CD4-positive, alpha-beta T cell treated with Interleukin-21 for 1 hour (primary cell): ENCODE results near the gene TBC1D13.
"Not testable (repeated sequence)": the region's sequence is repeated elsewhere in the genome, so short reads cannot be mapped to it uniquely, and the experiment has no call there.

Experiments
- DNase-seq: peaks from one replicate; pipeline ENCODE4 v3.0.0-alpha.2; 2020

Gene TBC1D13

DNA sequence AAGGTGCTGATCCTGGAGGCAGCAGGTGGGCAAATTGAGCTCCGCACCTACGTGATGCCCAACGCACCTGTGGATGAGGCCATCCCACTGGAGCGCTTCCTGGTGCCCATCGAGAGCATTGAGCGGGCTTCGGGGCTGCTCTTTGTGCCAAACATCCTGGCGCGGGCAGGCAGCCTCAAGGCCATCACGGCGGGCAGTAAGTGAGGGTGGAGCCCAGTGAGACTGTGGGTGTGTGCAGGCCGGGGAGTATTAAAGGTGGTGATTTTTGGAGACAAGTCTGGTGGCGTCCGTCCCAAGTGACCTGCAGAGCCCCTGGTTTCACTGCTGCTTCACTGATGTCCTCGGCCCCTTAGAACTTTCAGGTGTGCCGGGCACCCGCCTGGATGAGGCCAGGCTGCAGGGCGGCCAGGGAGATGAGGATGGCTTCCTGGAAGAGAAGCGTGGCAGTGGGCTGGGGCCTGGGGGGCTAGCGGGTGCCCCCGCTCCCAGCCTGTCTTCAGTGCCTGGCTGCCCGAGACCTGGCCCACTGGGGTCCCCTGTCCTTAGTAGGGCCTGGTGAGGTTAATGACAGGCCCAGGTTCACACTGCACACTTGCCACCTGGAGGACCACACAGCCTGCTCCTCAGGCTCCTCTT lies 35.5 kb downstream of the TBC1D13 start:
- no peak for DNase-seq

DNA sequence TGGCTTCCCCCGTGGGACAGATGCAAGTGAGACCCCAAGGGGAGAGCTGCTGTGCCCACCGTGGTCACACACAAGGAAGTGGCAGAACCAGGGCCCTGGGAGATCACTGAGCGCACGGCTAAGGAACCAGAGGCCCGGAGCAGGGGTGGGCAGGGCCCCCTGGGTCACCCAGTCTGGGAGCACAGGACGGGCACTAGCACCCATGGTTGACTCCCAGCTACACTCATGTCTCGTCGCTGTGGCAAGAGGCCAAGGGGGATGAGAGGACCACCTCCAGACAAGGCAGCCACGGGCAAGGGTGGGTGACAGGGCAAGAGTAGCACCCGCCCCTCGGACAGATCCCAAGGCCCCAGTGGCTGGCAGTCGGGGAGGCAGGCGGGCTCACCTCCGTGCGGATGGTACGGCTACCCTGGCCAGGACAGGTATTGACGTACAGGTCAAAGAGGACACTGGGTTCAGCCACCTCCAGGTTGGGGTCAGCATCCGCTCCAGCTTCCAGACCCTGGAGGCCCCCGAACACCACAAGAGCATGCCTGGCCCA lies 36.4 kb downstream of the TBC1D13 start:
- no peak for DNase-seq

DNA sequence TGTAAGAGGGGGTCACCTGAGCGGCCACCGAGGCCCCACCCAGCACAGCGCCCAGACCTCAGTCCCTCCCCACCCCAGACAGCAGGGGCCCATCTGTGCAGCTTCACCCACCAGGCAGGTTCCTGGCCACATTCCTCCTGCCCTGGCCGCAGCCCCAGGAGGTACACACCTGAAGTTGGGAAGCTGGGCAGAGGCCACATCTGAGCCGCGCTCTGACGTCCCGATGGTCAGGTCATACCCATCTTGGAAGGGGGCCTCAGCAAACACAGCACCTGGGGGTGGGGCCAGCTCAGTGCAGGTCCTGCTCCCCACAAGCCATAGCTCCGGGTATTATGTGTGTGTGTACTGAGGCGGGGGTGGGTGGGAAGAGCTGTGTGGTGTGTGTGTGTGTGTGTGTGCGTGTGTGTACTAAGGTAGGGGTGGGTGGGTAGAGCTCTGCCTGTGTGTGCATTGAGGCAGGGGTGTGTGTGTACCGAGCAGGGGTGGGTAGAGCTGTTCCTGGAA lies 36.9 kb downstream of the TBC1D13 start:
- DNase-seq = no peak

DNA sequence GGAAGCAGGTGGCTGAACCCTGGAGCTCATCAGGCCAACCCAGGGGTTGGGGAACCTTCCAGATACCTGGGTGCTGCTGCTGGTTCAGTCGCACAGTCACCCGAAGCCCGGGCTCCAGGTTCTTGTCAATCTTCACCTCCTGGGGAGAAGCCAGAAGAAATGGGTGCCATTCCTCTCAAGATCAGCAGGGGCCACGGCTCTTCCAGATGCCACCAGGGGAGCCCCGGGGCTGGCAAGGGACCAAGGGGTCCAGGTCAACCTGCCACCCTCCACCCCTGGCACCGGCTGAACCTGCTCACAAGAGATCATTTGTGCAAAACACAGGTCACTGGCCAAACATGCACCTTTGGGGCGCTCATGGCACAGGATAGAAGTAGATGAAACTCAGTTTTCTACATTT lies 37.9 kb downstream of the TBC1D13 start:
- DNase-seq = no peak

DNA sequence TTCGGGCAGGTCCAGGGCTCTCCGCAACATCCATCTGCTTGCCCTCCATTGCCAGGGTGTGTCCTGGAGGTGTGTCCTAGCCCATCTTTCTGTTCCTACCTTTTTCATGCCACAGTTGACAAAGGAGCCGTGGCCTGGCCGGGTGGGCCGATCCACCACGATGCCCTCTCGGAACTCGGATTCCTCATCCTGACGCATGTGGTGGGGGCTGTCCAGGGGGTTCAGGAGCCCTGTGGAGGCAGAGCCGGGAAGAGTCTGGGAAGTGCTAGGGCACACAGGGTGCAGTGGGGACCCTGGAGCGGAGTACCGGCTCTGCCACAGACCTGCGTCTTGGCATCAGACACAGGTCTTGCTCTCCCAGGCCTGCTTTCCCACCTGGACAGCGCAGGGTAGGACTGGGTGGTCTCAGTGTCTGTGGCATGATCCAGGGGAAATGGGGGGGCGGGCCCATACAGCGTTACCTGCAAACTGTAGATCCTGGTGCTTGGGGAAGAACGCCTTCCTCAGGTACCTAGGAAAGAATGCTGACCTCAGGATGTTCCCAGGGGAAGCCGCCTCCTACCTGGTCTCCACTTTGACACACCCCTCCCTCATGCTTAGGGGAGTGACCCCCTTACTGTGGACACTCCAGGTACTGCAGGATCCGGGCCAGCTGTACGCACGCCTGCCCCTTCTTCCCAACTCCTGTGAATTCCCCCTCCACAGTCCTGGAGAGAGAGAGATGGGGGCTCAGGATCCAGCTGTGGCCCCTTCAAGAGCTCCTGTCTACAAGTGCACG lies 39.1 kb downstream of the TBC1D13 start:
- no peak for DNase-seq

DNA sequence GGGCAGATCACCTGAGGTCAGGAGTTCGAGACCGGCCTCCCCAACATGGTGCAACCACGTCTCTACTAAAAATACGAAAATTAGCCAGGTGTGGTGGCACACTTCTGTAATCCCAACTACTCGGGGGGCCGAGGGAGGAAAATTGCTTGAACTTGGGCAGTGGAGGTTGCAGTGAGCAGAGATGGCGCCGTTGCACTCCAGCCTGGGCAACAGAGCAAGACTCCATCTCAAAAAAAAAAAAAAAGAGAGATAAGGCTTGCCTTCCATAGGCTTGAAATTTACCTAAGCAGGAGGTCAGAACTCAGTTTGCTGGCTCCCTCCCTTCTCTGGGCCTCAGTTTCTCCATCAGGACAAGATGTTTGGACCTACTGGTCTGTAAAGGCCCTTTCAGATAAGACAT lies 41.2 kb downstream of the TBC1D13 start:
- no peak for DNase-seq

DNA sequence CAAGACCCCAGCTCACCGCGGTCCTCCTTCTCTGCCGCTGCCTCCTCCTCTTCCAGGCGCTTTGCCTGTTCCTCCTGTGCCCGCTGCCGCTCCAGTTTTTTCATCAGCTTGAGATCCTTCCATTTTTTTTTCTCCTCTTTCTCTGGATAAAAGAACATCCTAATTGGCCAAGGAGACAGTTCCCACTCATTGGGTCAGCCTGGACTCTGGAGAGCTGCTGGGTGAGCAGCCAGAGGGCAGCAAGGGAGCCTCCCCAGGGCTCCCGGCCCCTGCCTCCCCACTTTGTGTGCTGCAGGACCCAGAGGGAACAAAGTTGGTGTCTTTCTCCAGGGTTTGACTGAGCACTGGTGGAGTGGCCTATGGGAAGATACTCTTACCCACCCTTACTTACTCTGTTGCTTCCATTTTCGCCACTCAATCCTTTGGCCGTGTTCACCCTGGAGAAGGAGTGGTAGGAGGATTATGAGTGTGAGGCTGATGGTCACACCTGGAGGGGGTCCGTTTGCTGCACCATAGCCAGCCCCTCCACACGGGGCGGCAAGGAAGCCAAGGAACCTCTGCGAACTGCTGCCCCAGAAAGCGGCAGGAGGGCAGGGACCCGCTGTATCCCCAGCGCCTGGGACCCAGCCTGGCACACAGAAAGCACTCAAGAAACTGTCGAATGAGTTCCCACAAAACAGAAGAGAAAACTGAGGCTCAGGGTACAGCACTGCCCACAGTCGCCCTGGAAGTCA lies 41.8 kb downstream of the TBC1D13 start:
- no peak for DNase-seq

DNA sequence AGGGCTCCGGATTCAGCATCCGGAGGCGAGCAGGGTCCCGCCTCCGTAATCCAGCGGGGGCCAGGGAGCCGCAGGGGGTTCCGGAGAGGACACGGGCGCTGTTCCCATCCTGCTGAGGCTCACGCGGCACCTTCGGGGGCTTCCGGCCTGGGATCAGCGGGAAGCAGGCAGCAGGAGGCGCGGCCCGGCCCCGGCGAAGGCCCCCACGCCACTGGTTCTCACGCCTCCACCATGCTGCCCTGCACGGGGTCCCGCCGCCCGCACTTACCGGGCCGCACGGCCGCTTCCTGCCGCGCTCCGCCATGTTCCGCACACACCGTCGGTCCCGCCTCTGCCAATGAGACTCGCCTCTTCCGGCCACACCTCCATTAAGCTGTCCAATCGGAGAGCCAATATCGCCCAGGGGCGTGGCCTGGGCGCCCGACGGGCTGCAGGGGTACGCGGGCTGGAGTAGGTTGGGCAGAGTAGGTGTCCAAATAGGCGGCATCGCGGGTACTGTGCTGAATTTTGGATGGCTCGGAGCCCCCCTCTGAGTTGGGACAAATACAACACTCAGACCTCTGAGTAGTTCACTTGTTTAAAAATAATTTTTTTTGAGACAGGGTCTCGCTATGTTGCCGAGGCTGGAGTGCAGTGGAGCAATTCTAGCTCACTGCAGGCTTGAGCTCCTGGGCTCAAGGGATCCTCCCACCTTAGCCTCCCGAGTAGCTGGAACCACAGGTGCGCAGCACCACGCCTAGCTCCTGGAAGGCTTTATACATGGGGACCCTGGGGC lies 42.6 kb downstream of the TBC1D13 start, which contains the start of gene SPOUT1:
TSS of gene SPOUT1 (minus strand) at position 318 of the 775 bp plus-strand sequence. CDS start at position 304, 14 bp downstream.
- peak; percentile 96 for DNase-seq

DNA sequence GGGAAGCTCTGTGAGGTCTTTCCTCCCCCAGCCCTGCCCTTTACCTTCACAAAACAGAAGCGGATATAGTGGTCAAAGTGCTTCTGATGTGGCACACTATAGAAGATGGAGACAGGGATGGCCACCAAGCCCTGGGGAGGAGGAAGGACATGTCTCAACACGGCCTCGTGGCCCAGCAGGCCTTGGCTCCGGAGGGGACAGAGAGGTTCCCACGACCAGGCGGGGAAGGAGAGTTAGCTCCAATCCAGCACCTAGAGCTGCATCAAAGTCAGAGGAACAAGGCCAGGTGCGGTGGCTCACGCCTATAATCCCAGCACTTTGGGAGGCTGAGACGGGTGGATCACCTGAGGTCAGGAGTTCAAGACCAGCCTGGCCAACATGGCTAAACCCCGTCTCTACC lies 46.6 kb downstream of the TBC1D13 start:
- DNase-seq = no peak

DNA sequence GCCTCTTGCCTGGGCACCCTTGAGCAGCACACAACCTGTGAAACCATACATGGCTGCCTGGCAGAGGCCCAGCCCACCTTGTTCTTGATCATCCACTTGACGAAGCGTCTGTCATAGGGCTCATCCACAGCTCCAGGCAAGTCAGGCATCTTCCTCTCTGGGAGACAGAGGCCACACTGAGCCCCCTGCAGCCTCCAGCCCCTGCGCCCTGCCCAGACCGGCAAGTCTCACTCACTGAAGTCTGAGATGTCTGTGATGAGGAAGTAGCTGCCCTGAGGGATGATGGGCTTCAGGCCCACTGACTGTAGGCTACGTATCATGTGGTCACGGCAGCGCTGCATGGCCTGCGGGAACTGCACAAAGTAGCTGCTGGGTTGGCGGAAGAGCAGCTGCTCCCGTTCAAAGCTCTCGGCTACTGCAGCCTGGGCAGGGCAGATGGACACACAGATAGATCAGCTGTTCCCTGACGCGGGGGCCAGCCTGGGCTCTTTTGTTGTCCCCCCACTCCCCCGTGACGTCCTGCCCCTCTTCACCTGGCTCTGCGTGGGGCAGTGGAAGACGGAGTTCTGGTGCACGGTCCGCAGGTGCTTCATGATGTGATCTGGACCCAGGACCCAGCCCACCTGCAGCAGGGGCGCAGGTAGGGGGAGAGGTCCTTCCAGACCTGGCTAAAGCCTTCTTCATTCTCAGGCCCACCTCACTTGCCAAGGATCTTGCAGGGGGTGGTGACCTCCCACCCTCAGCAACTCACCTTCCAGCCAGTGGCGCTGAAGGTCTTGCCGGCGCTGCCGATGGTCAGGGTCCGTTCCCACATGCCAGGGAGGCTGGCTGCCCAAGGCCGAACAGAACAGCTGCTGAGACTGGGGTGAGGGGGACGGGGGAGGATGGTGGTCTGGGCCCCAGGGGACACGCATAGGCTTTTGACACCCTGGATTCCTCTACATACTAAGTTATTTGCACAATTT lies 48.5 kb downstream of the TBC1D13 start:
- DNase-seq = no peak

DNA sequence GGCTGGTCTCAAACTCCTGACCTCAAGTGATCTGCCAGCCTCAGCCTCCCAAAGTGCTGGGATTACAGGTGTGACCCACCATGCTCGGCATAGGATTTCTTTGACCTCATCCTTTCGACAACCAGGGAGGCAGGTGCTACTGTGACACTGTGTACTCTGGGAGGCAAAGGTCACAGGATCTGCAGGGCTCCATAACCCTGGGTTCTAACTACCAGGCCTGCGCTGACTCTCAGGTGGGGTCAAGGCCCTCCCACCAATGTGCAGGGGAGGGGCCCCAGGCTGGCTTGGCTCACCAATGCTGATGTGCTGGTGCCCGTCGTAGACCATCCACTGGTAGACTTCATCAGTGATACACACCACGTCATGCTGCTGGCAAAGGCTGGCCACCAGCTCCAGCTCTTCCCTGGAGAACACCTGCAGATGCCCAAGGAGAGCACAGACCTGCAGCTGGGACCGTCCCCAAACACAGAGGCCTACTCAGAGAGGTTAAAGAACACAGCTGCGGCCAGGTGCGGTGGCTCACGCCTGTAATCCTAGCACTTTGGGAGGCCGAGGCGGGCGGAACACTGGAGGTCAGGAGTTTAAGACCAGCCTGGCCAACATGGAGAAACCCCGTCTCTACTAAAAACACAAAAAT lies 49.6 kb downstream of the TBC1D13 start:
- DNase-seq = no peak

DNA sequence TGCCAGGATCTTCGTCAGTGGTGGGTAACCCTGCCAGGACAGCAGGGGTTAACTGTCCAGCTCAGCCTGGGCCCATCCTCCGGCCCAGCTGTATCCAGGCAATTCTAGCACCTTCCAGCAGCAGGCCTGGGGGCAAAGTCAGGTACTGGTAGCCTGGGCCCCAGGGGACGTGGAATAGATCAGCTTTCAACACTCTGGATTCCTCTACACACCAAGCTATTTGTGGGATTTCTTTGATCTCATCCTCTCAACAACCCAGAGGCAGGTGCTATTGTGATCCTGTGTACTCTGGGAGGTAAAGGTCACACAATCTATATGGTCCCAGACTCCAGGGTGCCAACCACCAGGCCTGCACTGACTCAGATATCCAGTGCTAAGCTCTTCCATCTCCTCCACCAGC lies 51.3 kb downstream of the TBC1D13 start:
- no peak for DNase-seq

DNA sequence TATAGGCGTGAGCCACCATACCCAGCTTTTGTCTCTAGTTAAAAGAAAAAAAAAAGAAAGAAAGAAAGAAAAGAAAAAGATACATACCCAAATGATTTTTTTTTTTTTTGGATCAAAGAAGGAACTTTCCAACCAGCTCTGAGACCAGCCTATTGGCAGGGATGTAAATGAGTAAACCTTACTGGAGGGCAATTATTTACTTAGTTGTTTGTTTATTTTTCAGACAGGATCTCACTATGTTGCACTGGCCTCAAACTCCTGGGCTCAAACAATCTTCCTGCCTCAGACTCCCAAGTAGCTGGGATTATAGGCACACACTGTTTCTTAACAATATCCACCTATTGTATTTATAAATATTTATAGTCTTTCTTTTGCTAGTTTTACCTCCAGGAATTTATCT lies 53.5 kb downstream of the TBC1D13 start:
- DNase-seq = no peak

DNA sequence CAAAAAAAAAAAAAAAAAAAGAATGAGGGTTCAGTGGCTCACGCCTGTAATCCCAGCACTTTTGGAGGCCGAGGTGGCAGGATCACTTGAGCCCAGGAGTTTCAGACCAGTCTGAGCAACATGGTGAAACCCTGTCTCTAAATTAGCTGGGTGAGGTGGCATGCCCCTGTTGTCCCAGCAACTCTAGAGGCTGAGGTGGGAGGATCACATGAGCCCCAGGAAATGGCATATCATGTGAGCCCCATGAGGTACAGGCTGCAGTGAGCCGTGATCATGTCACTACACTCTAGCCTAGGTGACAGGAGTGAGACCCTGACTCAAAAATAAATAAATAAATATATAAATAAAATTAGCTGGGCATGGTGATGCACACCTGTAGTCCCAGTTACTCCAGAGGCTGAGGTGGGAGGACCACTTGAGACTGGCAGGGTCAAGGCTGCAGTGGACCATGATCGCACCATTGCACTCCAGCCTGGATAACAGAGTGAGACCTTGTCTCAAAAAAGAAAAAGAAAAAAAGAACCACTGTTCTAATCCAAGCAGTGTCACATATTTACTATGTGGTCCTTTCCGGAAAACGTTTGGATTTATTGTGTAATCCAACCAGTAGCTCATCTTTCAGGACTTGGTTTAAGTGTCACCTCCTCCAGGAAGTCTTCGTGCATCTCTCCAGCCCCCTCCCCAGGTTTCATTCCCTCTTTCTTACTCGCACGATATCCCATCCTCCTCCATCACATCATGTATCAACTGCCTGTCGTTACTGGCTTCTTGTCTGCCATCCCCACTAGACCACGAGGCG lies 54.8 kb downstream of the TBC1D13 start:
- no peak for DNase-seq

DNA sequence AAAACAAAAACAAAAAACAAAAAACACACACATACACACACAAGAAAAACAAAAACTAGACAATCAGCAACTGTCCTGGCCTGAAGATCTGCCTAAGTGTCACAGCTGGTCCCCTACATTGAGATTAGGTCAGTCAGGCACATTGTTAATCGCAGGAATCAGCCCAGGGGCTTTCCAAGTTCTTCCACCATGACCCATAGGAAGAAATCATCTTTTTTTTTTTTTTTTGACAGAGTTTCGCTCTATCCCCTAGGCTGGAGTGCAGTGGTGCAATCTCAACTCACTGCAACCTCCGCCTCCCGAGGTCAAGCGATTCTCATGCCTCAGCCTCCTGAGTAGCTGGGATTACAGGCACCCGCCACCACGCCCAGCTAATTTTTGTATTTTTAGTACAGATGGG lies 56.1 kb downstream of the TBC1D13 start:
- not testable (repeated sequence) for DNase-seq

DNA sequence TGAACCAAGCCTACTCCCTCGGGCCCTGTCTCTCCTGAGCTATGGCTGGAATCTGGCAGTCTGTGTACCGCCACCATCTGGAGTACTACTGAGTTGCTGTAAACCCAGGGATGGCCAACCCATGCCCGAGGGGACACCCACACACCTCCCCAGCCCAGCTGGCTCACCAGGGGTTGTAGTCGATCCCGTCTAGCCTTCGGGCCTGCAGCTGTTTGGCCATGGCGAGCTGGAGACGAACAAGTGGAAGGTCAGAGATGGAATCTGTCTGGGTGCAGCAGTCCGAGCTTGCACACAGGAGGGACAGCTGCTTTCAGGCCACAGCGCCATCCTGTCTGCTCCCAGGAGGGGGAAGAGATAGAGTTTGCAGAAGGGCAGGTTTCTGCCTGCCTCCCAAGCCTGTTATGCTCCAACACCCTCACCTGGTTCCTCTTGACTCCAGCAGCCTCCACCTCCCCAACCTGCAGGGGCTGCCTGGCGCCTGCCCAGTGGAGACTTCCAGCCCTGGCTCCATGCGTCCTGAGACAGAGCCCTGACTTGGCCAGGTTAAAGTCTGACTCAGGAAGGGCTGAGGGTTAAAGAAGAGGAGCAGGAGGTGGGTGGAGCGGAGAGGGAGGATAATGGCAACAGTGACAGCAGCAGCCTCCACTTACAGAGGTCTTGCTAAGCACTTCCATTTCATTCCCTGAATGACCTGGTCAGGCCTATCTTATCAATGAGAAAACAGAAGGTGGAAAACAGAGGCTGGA lies 58.3 kb downstream of the TBC1D13 start:
- DNase-seq = no peak

DNA sequence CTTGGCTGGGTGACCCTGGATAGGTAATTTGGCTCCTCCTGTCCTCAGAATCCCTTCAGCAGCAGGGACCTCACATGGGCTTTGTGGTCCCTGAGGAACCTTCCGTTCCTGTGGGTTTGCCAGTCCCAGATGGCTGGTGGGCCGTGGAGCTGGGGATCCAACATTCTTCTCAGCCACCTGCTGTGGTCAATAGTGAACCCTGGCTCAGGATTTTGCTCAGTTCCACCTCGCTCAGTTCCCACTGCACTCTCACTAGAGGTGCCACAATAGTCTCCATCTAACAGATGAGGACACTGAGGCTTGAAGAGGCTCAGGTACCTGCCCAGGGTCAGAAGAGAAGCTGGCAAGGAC lies 59.6 kb downstream of the TBC1D13 start:
- DNase-seq = no peak

DNA sequence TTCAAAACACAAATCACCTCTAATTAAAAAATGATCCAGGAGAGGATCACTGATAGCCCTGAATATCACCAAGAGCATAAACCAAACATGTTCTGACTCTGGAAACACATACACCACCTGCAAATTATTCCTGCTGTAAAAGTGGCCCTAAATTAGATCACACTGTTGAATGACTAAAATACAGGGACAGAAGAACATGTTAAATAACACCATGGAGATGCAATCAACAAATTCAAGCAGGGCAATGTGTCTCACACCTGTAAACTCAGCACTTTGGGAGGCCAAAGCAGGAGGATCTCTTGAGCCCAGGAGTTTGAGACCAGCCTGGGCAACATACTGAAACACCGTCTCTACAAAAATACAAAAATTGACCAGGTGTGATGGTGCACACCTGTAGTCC lies 60.8 kb downstream of the TBC1D13 start:
- no peak for DNase-seq

DNA sequence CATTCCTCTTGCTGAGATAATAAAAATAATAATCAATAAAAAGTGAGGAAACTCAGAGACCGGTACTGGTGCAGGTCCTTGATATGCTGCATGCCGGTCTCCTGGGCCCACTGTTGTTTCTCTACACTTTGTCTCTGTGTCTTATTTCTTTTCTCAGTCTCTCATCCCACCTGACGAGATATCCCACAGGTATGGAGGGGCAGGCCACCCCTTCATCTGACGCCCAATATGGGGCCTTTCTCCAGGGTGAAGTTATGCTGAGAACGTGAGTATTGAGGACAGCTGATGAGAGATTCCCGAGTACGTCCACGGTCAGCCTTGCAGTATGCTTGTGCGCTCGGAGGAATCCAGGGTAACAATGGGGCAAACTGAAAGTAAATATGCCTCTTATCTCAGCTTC lies 64.0 kb downstream of the TBC1D13 start:
- not testable (repeated sequence) for DNase-seq
